ENCODE measurements around the gene RBM47. TPM values are rescaled to one million over a fixed set of nuclear protein-coding genes. Genes with fewer than 3 reads are reported as not detected.
"Not testable (repeated sequence)": the region's sequence is repeated elsewhere in the genome, so short reads cannot be mapped to it uniquely, and the experiment has no call there.

Gene RBM47
- polyA plus RNA-seq, 6 donors from 2014 or later, result 1.3 to 1.9 (median 1.4) TPM; not detected in 1

- Mint-ChIP-seq H3K27me3 (peaks cover 0 to 6% (median 0%) of the 10 kb centered on the region in 3 donors), H3K4me3 (no peak overlapping the region), H3K36me3 (peaks cover 5 to 12% of the 10 kb centered on the region in 2 donors), H3K9me3 (peaks cover 0 to 11% (median 6%) of the 10 kb centered on the region in 7 donors), H3K4me1 (peaks cover 0 to 3% (median 0%) of the 10 kb centered on the region in 3 donors), H3K27ac (no peak overlapping the region)
- DNase-seq (no peak), ATAC-seq (ENCODE audit: low read depth in 2 of 2) (no peak)
Measured at GRCh38 chr4:40418430-40419230, 211.0 kb downstream of the RBM47 start.

GRCh38 chr4:40417941-40418340 lies 211.7 kb downstream of the RBM47 start:
- Mint-ChIP-seq H3K36me3 (peaks cover 5 to 12% of the 10 kb centered on the region in 2 donors), H3K9me3 (peaks cover 0 to 11% (median 6%) of the 10 kb centered on the region in 7 donors), H3K4me3 (no peak overlapping the region), H3K4me1 (peaks cover 0 to 3% (median 0%) of the 10 kb centered on the region in 3 donors), H3K27ac (no peak overlapping the region), H3K27me3 (peaks cover 0 to 6% (median under 1%) of the 10 kb centered on the region in 3 donors)
- no peak for DNase-seq
- ATAC-seq (ENCODE audit: low read depth in 2 of 2), result no peak

GRCh38 chr4:40414673-40415072 lies 215.0 kb downstream of the RBM47 start:
- ATAC-seq (ENCODE audit: low read depth in 2 of 2) (no peak), DNase-seq (no peak)
- H3K4me1 Mint-ChIP-seq, result peaks cover 0 to 3% (median 0%) of the 10 kb centered on the region in 3 donors
- peaks cover 0 to 11% (median 6%) of the 10 kb centered on the region in 7 donors for H3K9me3 Mint-ChIP-seq
- H3K4me3 Mint-ChIP-seq, result no peak overlapping the region
- H3K36me3 Mint-ChIP-seq, result peaks cover 5 to 12% of the 10 kb centered on the region in 2 donors
- H3K27ac Mint-ChIP-seq, result no peak overlapping the region
- peaks cover 0 to 6% (median 5%) of the 10 kb centered on the region in 3 donors for H3K27me3 Mint-ChIP-seq

- H3K9me3 Mint-ChIP-seq, result peaks cover 0 to 3% (median under 1%) of the 10 kb centered on the region in 7 donors
Measured at GRCh38 chr4:40412866-40413795, 216.5 kb downstream of the RBM47 start.

GRCh38 chr4:40412388-40412787 lies 217.3 kb downstream of the RBM47 start:
- Mint-ChIP-seq H3K36me3 (peaks cover 6 to 8% of the 10 kb centered on the region in 2 donors), H3K9me3 (peaks cover 2 to 7% (median 6%) of the 10 kb centered on the region in 7 donors), H3K4me3 (no peak overlapping the region), H3K27ac (no peak overlapping the region), H3K27me3 (peaks cover 0 to 6% (median 5%) of the 10 kb centered on the region in 3 donors), H3K4me1 (no peaks in the 10 kb centered on the region)
- ATAC-seq (ENCODE audit: low read depth in 2 of 2), result no peak
- DNase-seq, result no peak

More at GRCh38 chr4:40412866-40413795, 216.5 kb downstream of the RBM47 start:
- peaks cover 0 to 1% (median 0%) of the 10 kb centered on the region in 3 donors for H3K4me1 Mint-ChIP-seq
- H3K27ac Mint-ChIP-seq, result peak overlapping the region in 1 of 6 donors; percentile 1
- H3K4me3 Mint-ChIP-seq, result no peak overlapping the region
- H3K36me3 Mint-ChIP-seq, result peaks cover 3% of the 10 kb centered on the region in 2 donors
- H3K27me3 Mint-ChIP-seq, result peaks cover 0 to 6% (median 5%) of the 10 kb centered on the region in 3 donors
- DNase-seq (no peak), ATAC-seq (ENCODE audit: low read depth in 2 of 2) (no peak)

GRCh38 chr4:40409835-40410234 lies 219.8 kb downstream of the RBM47 start:
- Mint-ChIP-seq H3K9me3 (peaks cover 8 to 27% (median 17%) of the 10 kb centered on the region in 7 donors), H3K27ac (no peak overlapping the region), H3K27me3 (peaks cover 0 to 6% (median 5%) of the 10 kb centered on the region in 3 donors), H3K36me3 (peaks cover 9 to 22% of the 10 kb centered on the region in 2 donors), H3K4me1 (no peaks in the 10 kb centered on the region), H3K4me3 (no peak overlapping the region)
- DNase-seq, result no peak
- no peak for ATAC-seq (ENCODE audit: low read depth in 2 of 2)

- ATAC-seq (ENCODE audit: low read depth in 2 of 2); DNase-seq; H3K4me3 Mint-ChIP-seq; H3K4me1 Mint-ChIP-seq; H3K27ac Mint-ChIP-seq; H3K27me3 Mint-ChIP-seq: not testable (repeated sequence)
- H3K36me3 Mint-ChIP-seq, result peaks cover 9 to 22% of the 10 kb centered on the region in 2 donors
- peaks cover 8 to 27% (median 17%) of the 10 kb centered on the region in 7 donors for H3K9me3 Mint-ChIP-seq
Measured at GRCh38 chr4:40407468-40407867, 222.2 kb downstream of the RBM47 start.

GRCh38 chr4:40406340-40406739 lies 223.3 kb downstream of the RBM47 start:
- DNase-seq, result no peak
- peaks cover 9 to 22% of the 10 kb centered on the region in 2 donors for H3K36me3 Mint-ChIP-seq
- no peaks in the 10 kb centered on the region for H3K4me1 Mint-ChIP-seq
- no peak overlapping the region for H3K27ac Mint-ChIP-seq
- H3K4me3 Mint-ChIP-seq, result no peak overlapping the region
- no peaks in the 10 kb centered on the region for H3K27me3 Mint-ChIP-seq
- H3K9me3 Mint-ChIP-seq, result peaks cover 8 to 27% (median 17%) of the 10 kb centered on the region in 7 donors
- no peak for ATAC-seq (ENCODE audit: low read depth in 2 of 2)

- no peaks in the 10 kb centered on the region for H3K27me3 Mint-ChIP-seq
Measured at GRCh38 chr4:40405193-40405592, 224.5 kb downstream of the RBM47 start.

GRCh38 chr4:40403081-40403480 lies 226.6 kb downstream of the RBM47 start:
- DNase-seq (no peak), ATAC-seq (ENCODE audit: low read depth in 2 of 2) (no peak)
- peak overlapping the region in 1 of 8 donors; percentile 3 for H3K4me3 Mint-ChIP-seq
- H3K9me3 Mint-ChIP-seq, result peaks cover 8 to 27% (median 17%) of the 10 kb centered on the region in 7 donors
- peaks cover 9 to 21% of the 10 kb centered on the region in 2 donors for H3K36me3 Mint-ChIP-seq
- no peaks in the 10 kb centered on the region for H3K27me3 Mint-ChIP-seq
- H3K27ac Mint-ChIP-seq, result no peak overlapping the region
- no peaks in the 10 kb centered on the region for H3K4me1 Mint-ChIP-seq

More at GRCh38 chr4:40405193-40405592, 224.5 kb downstream of the RBM47 start:
- H3K36me3 Mint-ChIP-seq, result peaks cover 9 to 22% of the 10 kb centered on the region in 2 donors
- no peaks in the 10 kb centered on the region for H3K4me1 Mint-ChIP-seq
- no peak for DNase-seq
- H3K27ac Mint-ChIP-seq, result no peak overlapping the region
- H3K4me3 Mint-ChIP-seq, result no peak overlapping the region
- H3K9me3 Mint-ChIP-seq, result peaks cover 8 to 27% (median 17%) of the 10 kb centered on the region in 7 donors
- no peak for ATAC-seq (ENCODE audit: low read depth in 2 of 2)

GRCh38 chr4:40402556-40402955 lies 227.1 kb downstream of the RBM47 start:
- no peak for DNase-seq
- H3K27me3 Mint-ChIP-seq, result no peaks in the 10 kb centered on the region
- peaks cover 4 to 22% (median 16%) of the 10 kb centered on the region in 7 donors for H3K9me3 Mint-ChIP-seq
- ATAC-seq (ENCODE audit: low read depth in 2 of 2), result no peak
- H3K36me3 Mint-ChIP-seq, result peaks cover 5 to 16% of the 10 kb centered on the region in 2 donors
- no peaks in the 10 kb centered on the region for H3K4me1 Mint-ChIP-seq
- H3K27ac Mint-ChIP-seq, result no peak overlapping the region
- H3K4me3 Mint-ChIP-seq, result no peak overlapping the region

GRCh38 chr4:40401631-40402030 lies 228.0 kb downstream of the RBM47 start:
- Mint-ChIP-seq H3K4me1 (no peaks in the 10 kb centered on the region), H3K9me3 (peaks cover 0 to 13% (median 8%) of the 10 kb centered on the region in 7 donors), H3K27ac (no peak overlapping the region), H3K36me3 (peaks cover 0 to 8% of the 10 kb centered on the region in 2 donors), H3K4me3 (no peak overlapping the region), H3K27me3 (no peaks in the 10 kb centered on the region)
- ATAC-seq (ENCODE audit: low read depth in 2 of 2), result no peak
- no peak for DNase-seq

- DNase-seq (no peak), ATAC-seq (ENCODE audit: low read depth in 2 of 2) (no peak)
- Mint-ChIP-seq H3K27me3 (no peaks in the 10 kb centered on the region), H3K27ac (no peak overlapping the region), H3K9me3 (peaks cover 0 to 8% (median 6%) of the 10 kb centered on the region in 7 donors), H3K36me3 (peaks cover 0 to 8% of the 10 kb centered on the region in 2 donors), H3K4me1 (no peaks in the 10 kb centered on the region), H3K4me3 (no peak overlapping the region)
Measured at GRCh38 chr4:40401096-40401495, 228.6 kb downstream of the RBM47 start.

All from naive B cell (primary cell).